ENCODE measurements around the gene WBP4.
"Not testable (repeated sequence)": the region's sequence is repeated elsewhere in the genome, so short reads cannot be mapped to it uniquely, and the experiment has no call there.

The WBP4 gene

GRCh38 chr13:41085961-41086585 lies 24.8 kb downstream of the WBP4 start:
- no peak for DNase-seq (ENCODE audit: low read depth)

- not testable (repeated sequence) for DNase-seq (ENCODE audit: low read depth)
These were observed 34.4 kb downstream of the WBP4 start for GRCh38 chr13:41095681-41096080.

- no peak for DNase-seq (ENCODE audit: low read depth)
These were observed 37.5 kb downstream of the WBP4 start for GRCh38 chr13:41098761-41099160.

- no peak for DNase-seq (ENCODE audit: low read depth)
These were observed 38.7 kb downstream of the WBP4 start for GRCh38 chr13:41099986-41100385.

GRCh38 chr13:41107104-41107571 lies 45.8 kb downstream of the WBP4 start:
- no peak for DNase-seq (ENCODE audit: low read depth)

GRCh38 chr13:41107584-41108014 lies 46.3 kb downstream of the WBP4 start:
- DNase-seq (ENCODE audit: low read depth), result no peak

- DNase-seq (ENCODE audit: low read depth), result no peak
These were observed 50.1 kb downstream of the WBP4 start for GRCh38 chr13:41111454-41111853.

GRCh38 chr13:41117869-41118268 lies 56.6 kb downstream of the WBP4 start:
- no peak for DNase-seq (ENCODE audit: low read depth)

- DNase-seq (ENCODE audit: low read depth), result no peak
These were observed 61.5 kb downstream of the WBP4 start for GRCh38 chr13:41122838-41123237.

- DNase-seq (ENCODE audit: low read depth), result no peak
These were observed 66.4 kb downstream of the WBP4 start for GRCh38 chr13:41127701-41128100.

- DNase-seq (ENCODE audit: low read depth), result no peak
These were observed 69.0 kb downstream of the WBP4 start for GRCh38 chr13:41130356-41130755.

GRCh38 chr13:41131189-41131588 lies 69.9 kb downstream of the WBP4 start:
- not testable (repeated sequence) for DNase-seq (ENCODE audit: low read depth)

GRCh38 chr13:41131660-41132511 lies 70.6 kb downstream of the WBP4 start:
- DNase-seq (ENCODE audit: low read depth), result not testable (repeated sequence)

GRCh38 chr13:41132512-41133152 lies 71.3 kb downstream of the WBP4 start, which contains the start of gene KBTBD6:
KBTBD6 (minus strand) TSS chr13:41132802; CDS start chr13:41132511, 291 bp downstream.
- DNase-seq (ENCODE audit: low read depth), result peak; percentile 92
